HG03066 (cell line): ENCODE results near the gene SIDT1.

ENCODE experiments used
- ATAC-seq: cut with Tn5 transposase; IDR thresholded peaks from one replicate; pipeline ENCODE4 v1.9.1; 2021; ENCODE audit warnings: low read depth; ENCODE audit not compliant: unreplicated experiment

The SIDT1 gene

DNA sequence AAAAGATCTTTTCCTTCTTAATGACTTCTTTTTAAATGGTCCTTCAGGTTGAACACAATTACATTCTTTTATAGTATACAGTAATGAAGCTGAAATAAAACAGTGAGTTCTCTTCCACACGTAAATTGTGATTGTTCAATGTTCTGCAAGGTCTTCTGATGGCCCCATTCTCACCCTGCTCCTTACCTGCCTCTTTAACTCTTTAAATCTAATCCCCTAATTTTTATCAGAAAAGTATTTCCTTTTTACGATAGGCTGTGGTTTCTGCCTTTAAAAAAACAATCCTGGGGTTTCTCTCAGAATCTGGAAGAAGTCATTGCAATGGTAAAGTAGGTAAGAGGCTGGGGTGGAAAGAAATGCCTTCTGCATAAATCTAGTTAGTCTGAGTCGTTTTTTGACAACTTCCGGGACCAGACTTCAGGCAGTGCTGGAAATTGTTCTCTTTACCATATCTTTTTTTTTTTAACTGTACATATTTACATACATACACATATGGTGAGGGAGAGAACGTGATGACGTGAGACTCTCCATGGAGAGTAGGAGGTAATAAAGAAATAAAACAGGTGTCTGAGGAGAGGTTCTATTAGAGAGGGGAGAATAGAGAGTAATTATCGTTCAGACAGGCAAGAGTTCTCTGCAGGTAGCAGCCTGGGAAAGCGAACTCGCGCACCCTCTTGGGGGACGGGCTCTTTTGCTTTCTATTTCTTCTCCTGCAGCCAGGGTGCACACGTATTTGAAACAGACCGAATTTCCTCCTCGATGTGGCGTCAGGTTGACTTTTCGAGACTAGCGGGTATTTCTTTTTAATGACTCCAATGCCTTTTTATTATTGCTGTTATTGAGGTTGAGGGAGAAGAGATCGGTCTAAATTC lies at the start of gene SIDT1:
Gene SIDT1 (plus strand): TSS at position 730 of the 872 bp plus-strand sequence. CDS start 467 bp downstream, outside the sequence.
- peak; percentile 73 for ATAC-seq

DNA sequence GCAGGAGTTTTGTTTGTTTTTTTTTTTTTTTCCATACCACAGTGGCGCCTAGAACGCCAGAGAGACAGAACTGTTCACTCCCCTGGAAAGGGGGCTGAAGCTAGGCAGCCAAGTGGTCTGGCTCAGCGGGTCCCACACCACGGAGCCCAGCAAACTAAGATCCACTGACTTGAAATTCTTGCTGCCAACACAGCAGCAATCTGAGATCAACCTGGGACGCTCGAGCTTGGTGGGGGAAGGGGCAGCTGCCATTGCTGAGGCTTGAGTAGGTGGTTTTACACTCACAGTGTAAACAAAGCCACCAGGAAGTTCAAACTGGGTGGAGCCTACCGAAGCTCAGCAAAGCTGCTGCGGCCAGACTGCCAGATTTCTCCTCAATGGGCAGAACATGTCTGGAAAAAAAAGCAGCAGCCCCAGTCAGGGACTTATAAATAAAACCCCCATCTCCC lies 47.2 kb upstream of the SIDT1 start:
- no peak for ATAC-seq

DNA sequence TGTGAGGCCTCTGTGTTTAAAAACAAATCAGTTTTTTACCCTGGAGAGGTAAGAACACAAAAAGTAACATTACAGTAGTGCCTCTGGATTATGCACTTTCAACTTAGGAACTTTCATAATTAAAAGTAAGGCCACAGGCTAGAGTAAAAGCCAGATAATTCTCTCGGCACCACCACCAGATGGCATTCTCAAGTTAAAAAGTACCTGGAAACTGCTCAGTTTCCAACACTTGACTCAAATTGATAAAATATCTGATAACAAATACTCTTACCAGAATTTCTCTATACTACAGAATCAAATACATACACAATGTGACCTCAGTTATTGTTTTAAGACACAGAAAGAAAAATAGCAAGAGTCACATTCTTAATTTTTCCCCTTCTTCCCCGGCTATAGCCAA lies 37.3 kb upstream of the SIDT1 start:
- peak; percentile 56 for ATAC-seq

DNA sequence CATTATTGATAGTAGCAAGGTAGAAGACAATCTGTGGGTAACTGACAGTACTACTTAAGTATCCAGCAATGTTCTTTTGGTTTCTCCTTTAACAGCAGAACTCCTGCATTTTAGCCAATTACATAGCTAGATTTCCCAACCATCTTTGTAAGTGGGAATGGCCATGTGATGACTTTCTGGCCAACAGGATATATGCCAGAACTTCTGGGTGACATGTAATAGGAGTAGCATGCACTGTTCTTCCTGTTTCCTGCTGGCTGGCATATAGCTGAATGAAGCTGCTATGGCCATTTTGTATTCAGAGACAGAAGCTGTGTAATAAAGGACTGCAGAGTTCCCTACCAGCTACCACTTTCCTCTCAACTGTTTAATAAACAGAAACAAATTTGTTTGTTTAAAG lies 35.4 kb upstream of the SIDT1 start:
- no peak for ATAC-seq

DNA sequence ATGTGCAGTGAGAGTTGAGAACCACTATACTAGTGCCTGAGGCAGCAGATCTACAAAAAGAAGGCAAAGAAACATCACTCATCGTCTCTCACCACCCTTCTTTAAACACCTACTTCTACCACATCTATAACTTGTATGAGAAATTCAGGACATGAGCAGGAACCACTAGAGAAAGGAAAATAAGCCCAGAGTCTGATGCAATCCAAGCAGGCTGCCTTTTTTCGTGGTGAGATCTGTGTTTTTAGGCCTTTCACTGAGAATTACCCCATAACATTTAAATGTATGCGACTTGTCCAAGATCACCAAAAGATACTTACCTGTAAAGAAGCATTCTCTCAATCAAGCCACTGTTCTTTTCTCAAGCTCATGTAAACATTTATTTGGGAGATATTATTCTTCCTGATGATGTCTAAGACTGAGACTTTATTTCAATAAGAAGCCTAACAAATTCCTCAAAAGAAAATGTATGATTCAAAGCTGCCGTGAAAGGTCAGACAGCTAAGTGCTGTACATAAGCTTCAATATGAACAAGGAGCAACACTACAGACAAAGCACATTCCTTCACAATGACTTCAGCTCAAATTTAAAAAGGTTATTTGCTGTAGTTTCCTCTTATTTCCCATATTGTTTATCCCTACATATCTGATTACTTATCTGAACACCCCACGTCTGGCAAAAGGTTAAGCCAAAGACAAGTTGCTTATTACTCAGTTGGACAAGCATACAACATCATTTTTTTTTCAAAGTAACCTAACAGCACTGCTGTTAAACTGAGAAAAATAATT lies 33.9 kb upstream of the SIDT1 start:
- ATAC-seq: no peak

DNA sequence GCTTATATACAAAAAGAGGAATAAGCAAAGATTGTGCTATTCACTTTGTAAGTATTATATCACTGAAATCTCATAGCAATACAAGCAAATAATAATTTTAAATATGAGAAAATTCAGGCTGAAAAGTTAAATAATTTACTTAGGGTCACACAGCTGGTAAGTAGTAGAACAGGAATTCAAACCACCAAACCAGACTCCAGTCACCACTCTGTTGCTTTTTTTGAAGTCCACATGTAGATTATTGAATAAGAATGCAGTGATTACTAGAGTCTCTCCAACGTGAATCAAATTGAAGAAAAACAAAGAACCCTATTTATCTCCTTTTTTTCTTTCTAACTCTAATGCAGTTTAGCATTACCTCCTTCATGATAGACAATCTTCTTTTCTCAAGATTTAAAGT lies 33.3 kb upstream of the SIDT1 start:
- ATAC-seq: no peak

DNA sequence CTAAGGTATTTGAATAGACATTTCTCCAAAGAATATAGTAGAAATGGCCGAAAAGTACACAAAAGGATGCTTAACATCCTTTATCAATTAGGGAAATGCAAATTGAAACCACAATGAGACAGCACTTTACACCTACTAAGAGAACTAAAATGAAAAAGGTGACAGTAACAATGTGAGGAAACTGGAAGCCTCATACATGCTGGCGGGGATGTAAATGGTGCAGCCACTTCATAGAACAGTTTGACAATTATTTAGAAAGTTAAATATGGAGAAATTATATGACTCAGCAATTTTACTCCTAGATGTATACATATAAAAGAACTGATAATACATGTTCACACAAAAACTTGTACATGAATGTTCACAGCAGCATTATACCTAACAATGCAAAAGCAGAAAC lies 30.8 kb upstream of the SIDT1 start:
- no peak for ATAC-seq

DNA sequence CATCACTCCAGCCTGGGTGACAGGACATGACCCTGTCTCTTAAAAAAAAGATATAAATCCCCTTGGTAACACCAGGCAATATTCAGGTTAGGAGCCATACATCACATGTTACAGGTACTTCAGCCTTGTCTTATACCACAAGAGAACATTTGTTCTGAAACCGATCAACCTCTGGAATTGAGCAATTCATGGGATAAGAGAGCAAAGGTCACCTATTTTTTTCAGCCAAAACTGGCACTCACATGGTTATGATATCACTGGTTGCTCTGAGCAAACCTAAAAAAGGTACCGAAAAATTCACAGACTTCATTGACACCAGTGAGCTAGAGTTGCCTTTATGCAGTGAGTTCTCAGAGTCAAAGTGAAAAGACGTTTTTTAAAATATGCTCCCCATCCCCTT lies 26.5 kb upstream of the SIDT1 start:
- no peak for ATAC-seq

DNA sequence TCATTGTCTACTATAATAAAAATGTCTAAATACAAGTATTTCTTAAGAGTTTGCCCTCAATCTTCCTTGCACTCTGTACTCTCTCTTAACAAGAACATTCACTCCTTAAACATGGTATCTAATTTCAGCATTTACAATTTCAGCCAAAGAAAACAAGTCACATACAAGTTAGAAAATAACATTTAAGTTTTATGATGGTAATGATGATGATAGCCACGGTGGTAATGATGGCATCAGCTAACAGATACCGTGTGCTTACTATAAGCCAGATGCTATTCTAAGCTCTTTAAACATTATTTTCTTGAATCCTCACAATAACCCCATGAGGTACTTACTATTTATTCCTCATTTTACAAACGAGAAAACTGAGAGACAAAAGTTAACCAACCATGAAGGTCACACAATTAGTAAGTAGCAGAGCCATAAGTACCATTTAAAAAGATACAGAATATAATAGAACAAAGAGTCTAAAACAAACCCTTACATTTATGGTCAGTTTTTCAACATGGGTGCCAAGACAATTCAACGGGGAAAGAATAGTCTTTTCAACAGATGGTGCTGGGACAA lies 24.8 kb upstream of the SIDT1 start:
- ATAC-seq: no peak

DNA sequence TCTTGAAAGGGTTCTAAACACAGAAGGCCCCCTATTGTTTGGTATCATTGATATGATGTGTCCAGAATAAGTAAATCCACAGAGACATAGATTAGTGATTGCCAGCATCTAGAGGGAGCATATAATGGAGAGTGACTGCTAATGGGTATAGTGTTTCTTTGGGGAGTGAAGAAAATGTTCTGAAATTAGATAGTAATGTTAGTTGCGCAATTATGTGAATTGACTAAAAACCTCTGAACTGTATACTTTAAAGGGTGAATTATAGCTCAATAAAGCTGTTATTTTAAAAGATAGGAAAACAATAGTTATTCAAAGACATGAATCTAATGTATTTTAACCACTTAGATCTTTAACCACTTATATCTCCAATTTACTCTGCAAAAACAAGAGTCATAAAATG lies 23.4 kb upstream of the SIDT1 start:
- no peak for ATAC-seq

DNA sequence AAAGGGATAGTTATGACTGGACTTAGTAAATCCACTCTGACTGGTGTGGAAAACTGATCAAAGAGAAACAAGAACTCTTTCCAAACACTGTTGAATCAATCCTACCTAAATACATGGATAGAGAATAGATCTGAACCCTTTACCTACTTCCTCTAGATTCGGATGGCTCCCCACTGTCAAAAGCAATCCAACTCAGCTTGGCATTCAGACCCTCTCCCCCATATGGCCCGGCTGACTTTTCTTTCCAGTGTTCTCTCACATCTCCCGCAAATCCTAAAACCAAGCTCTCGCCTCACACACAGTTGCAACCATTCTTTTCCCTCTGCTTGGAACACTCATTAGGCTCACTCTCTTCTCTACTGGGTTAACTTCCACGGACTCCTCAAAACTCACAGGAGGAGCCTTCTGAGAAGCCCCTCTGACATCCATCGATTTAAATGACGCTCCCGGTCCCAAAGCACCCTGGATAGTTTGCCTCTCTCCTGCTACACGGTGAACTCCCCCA lies 18.0 kb upstream of the SIDT1 start:
- ATAC-seq: no peak

DNA sequence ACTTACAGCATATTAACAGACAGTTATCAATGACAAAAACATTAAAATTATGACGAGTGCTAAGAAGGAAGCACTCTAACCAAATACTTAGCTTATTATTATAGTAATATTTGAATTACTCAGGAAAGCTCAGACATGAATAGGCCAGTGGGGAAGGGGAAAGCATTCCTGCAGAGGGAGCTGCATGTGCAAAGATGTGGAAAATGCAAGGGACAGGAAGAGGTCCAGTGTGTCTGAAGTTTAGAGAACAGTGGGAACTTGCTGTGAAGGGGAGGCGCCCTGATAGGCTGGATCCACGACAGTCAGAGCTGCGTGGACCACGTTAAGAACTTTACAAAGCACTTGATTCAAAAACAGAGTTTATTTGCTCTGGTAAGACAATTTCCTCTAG lies 16.2 kb upstream of the SIDT1 start:
- ATAC-seq: no peak

DNA sequence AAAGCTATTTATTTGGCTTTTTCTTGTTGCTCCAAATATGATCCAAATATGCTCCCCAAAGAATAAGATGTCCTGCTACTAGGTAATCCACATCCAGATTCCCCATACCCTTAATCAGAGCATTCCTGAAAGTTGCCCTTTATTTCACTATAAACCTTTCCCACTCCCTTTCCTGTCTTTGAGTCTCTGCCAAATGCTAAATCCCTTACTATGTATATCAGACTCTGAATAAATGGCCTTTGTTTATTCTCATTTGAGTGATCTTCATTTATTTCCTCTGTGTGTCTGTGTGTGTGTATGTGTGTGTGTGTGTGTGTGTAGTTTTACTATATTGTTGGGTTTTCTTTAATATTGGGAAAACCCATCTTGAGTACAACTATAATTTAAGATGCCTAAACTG lies 10.4 kb upstream of the SIDT1 start:
- no peak for ATAC-seq

DNA sequence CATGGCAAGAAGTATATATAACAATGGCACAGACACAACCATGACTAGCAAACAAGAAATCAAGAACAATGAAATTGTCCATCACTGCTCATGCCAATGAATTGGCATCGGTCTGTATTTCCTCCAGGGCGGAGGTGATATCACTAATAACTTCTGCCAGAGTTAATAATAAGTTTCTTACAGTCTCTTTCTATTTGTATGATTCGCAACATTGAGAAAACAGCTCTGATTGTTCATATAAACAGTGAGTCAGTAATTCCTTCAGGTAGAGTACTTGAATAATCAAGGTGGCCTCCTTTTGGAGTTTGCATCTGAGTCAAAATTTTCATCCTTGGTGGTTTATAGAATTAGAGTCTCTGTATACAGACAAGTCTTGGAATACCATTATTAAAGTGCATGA lies 9.1 kb upstream of the SIDT1 start:
- no peak for ATAC-seq

DNA sequence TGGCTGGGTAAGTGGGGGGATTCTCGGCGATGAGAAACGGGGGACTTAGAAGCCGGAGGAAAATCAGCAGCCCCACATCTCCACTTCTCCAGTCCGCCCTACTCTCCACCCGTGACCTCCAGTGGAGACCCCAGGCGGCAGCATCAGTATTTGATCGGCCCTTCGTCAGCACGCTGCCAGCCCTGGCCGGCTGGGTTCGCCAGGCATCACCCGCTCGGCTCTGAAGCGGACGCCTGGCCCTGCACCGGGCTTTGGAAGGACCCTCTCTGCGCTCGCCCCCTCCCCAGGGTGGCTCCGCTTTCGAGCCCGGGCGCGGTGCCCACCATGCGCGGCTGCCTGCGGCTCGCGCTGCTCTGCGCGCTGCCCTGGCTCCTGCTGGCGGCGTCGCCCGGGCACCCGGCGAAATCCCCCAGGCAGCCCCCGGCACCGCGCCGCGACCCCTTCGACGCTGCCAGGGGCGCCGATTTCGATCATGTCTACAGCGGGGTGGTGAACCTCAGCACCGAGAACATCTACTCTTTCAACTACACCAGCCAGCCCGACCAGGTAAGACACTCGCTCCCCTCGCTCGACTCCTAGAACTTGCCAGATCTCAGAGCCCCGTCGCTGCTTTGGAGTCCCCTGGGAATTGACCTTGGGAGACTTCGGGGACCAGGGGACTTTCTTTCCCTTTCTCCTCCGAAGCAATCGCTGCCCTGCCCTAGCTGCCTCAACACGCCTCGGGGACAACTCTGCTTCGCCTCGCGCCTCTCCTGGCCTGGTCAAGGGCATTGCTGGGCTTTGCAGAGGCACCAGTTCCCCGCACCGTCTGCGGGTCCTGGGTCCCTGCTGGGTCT lies 561 bp downstream of the SIDT1 start:
- ATAC-seq: peak; percentile 36

DNA sequence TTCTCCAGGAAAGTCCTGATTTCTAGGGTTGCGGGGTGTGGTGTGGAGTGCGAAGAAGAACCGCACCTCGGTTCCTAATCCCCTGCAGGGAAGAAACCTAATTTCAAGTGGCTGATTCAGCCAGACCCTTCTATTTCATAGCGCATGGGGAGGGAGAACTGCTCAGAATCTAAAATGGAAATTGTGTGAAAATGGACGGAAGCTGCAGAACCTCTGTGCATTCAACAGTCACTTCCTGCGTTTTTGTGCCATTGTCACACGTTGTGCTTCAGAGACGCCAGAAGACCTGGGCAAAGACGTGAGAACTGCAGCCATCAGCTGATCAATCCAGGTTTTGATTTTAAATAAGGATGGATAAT lies 1.2 kb downstream of the SIDT1 start:
- peak; percentile 24 for ATAC-seq

DNA sequence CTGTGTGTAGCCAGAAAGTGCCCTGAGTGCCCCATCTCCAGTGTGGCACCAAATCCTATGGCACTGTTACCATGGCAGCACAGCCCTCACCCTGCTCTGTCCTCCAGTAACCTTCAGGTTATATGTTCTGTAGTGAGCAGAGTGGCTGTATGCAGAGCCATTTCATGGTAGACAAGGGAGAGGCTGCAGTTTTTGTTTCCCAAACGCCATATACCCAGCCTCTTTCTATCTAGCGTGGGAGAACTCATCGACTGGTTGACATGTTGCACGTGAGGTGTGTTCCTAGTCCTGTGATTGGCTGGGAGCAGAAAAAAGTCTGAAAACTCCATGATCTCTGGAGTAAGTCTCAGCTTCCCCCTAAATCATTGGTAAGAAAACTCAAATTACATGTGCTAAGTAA lies 2.0 kb downstream of the SIDT1 start:
- no peak for ATAC-seq

DNA sequence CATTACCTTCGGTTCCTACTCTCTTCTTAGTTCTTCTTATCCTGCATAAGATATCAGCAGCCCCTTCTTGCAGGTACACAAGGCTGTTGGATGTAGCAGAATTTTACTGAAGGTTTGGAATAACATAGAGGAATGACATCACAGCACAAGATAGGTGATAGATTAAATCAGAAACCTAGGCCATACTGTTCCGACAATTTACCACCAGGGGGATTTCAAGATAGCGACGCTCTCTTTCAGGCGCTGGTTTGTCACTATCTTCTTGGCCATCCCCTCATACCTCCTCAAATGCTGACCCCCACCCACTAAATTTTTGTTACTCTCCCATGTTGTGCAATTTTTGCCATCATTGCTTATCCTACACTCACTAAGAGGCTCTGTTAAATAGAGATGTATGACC lies 3.5 kb downstream of the SIDT1 start:
- no peak for ATAC-seq

DNA sequence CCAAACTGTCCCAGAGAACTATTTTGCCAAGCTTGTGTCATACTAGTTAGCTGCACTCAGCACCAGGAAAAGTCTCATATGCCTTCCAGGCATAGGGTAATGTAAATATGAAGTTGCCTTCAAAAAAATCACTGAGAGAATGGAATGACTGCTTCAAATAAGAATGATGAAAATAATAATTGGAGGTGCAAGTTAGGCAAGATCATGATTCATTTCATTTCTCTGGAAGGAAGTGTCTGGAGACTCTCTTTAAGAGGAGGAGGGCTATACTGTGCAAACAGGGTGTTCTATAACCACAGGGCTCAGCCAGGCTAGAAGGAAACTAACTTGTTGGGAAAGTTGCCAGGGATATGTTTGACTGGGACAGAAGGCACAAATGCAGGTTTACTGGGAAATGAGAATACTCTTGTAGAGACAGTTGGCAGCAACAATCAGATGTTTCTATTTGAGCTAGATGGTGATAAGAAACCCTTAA lies 4.3 kb downstream of the SIDT1 start:
- ATAC-seq: no peak

DNA sequence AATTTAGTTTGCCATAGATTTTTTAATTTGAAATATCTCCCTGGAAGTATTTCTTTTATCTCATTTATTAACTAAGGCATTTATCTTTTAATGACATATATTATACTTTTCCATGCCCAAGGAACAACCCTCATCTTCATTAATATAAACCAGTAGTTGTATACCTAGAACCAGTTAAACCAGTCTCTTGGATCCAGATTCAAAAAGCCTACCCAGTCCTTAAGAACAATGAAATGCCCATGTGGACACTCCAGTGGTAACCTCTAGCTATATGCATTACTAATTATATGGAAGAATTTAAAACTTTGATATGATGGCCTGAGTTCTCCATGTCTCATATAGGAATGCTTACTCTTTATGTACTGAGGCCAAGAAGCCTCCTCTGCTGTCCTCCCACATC lies 4.8 kb downstream of the SIDT1 start:
- no peak for ATAC-seq
